IPS-20b (cell line): Measurements from ENCODE around the gene IL22.

Experiments
- H3K27ac ChIP-seq: one replicate; pipeline ENCODE4 v1.5.1; 2013; ENCODE audit warnings: low read length
- H3K27me3 ChIP-seq: 2 replicates; pipeline ENCODE4 v1.6.1; 2013; ENCODE audit warnings: mild to moderate bottlenecking, low read length, inconsistent platforms; ENCODE audit not compliant: insufficient read depth
- H3K36me3 ChIP-seq: 2 replicates; pipeline ENCODE4 v1.6.1; 2013; ENCODE audit warnings: low read depth, mild to moderate bottlenecking, inconsistent platforms, low read length, moderate library complexity; ENCODE audit not compliant: insufficient read depth
- H3K4me1 ChIP-seq: 2 replicates; pipeline ENCODE4 v1.6.1; 2013; ENCODE audit warnings: mild to moderate bottlenecking, control low read depth, inconsistent platforms, low read length, moderate library complexity; ENCODE audit not compliant: insufficient read depth
- H3K4me3 ChIP-seq: 2 replicates; pipeline ENCODE4 v1.5.1; 2013; ENCODE audit warnings: mild to moderate bottlenecking, low read length, inconsistent platforms
- H3K9ac ChIP-seq: 2 replicates; pipeline ENCODE4 v1.6.1; 2013; ENCODE audit warnings: low read depth, mild to moderate bottlenecking, inconsistent platforms, low read length, moderate library complexity
- H3K9me3 ChIP-seq: 2 replicates; pipeline ENCODE4 v1.6.1; 2013; ENCODE audit warnings: mild to moderate bottlenecking, low read depth, low read length, inconsistent platforms; ENCODE audit not compliant: insufficient read depth

IL22 gene

GRCh38 chr12:68198507-68199086 is 54.8 kb downstream of the IL22 start:
- no peaks in the 10 kb centered on the region for H3K27me3 ChIP-seq
- no peaks in the 10 kb centered on the region for H3K9me3 ChIP-seq
- peaks cover 6% of the 10 kb centered on the region; the same call in 1 of the 2 replicates for H3K4me1 ChIP-seq
- no peak overlapping the region for H3K27ac ChIP-seq
- no peak overlapping the region for H3K4me3 ChIP-seq
- no peak overlapping the region for H3K9ac ChIP-seq
- no peaks in the 10 kb centered on the region for H3K36me3 ChIP-seq
